Liver (tissue), 9 donors: ENCODE data around the gene SHH. TPM values are rescaled to one million over a fixed set of nuclear protein-coding genes. Genes with fewer than 3 reads are reported as not detected.

Source experiments
- DNase-seq: peaks from one replicate; pipeline ENCODE4 v3.0.0-alpha.2; 2017; ENCODE audit warnings: low spot score
- H3K27ac ChIP-seq, 2 donors: one replicate each; pipeline ENCODE4 v1.7.0; 2013; ENCODE audit warnings: inconsistent platforms in 2 of 2, low read length in 2 of 2, control low read depth in 1 of 2, low read depth in 1 of 2, mild to moderate bottlenecking in 1 of 2
- H3K27me3 ChIP-seq, 4 donors: one replicate each; pipeline versions ENCODE4 v1.6.1 to v1.7.0; 2013; ENCODE audit warnings: low read length in 3 of 4, inconsistent platforms in 1 of 4, mild to moderate bottlenecking in 1 of 4, moderate library complexity in 1 of 4; ENCODE audit not compliant: control insufficient read depth in 4 of 4, insufficient read depth in 4 of 4
- H3K36me3 ChIP-seq, 4 donors: one replicate each; pipeline versions ENCODE4 v1.6.1 to v1.7.0; 2013; ENCODE audit warnings: low read length in 3 of 4, mild to moderate bottlenecking in 3 of 4, low read depth in 1 of 4, moderate library complexity in 1 of 4; ENCODE audit not compliant: control insufficient read depth in 4 of 4, insufficient read depth in 3 of 4
- H3K4me1 ChIP-seq, 4 donors: one replicate each; pipeline versions ENCODE4 v1.6.1 to v1.7.0; 2013; ENCODE audit warnings: low read length in 3 of 4, mild to moderate bottlenecking in 3 of 4, moderate library complexity in 1 of 4; ENCODE audit not compliant: control insufficient read depth in 4 of 4, insufficient read depth in 4 of 4
- H3K4me3 ChIP-seq, 3 donors: one replicate each; pipeline versions ENCODE4 v1.6.1 to v1.7.0; 2013; ENCODE audit warnings: low read length in 3 of 3, control low read depth in 1 of 3, low read depth in 1 of 3, mild to moderate bottlenecking in 1 of 3
- H3K9ac ChIP-seq, 2 donors: one replicate each; pipeline ENCODE4 v1.7.0; 2013; ENCODE audit warnings: low read length in 2 of 2, mild to moderate bottlenecking in 2 of 2, moderate library complexity in 2 of 2, control low read depth in 1 of 2, low read depth in 1 of 2
- H3K9me3 ChIP-seq, 4 donors: one replicate each; pipeline versions ENCODE4 v1.6.1 to v1.7.0; 2013; ENCODE audit warnings: low read length in 3 of 4; ENCODE audit not compliant: control insufficient read depth in 4 of 4
- EGR1 ChIP-seq, 2 donors: IDR thresholded peaks; 2 replicates each; pipeline ENCODE4 v1.6.1; 2016 to 2018; ENCODE audit warnings: antibody characterized with exemption in 2 of 2, low read depth in 2 of 2
- FOXA1 ChIP-seq: IDR thresholded peaks from 2 replicates; pipeline ENCODE4 v1.6.1; 2016; ENCODE audit warnings: antibody characterized with exemption
- FOXA2 ChIP-seq: IDR thresholded peaks from 2 replicates; pipeline ENCODE4 v1.6.1; 2016; ENCODE audit warnings: antibody characterized with exemption
- GABPA ChIP-seq, 2 donors: IDR thresholded peaks in 1 of 2; conservative IDR thresholded peaks in 1 of 2; 2 replicates each; pipeline ENCODE4 v1.6.1; 2016; ENCODE audit warnings: antibody characterized with exemption in 2 of 2, mild to moderate bottlenecking in 1 of 2, moderate library complexity in 1 of 2
- HNF4A ChIP-seq, 2 donors: conservative IDR thresholded peaks; 2 replicates each; pipeline ENCODE4 v1.6.1; 2016; ENCODE audit warnings: antibody characterized with exemption in 2 of 2, mild to moderate bottlenecking in 2 of 2
- HNF4G ChIP-seq: IDR thresholded peaks from 2 replicates; pipeline ENCODE4 v1.6.1; 2016; ENCODE audit warnings: antibody characterized with exemption
- JUND ChIP-seq, 2 donors: IDR thresholded peaks; 2 replicates each; pipeline ENCODE4 v1.6.1; 2016; ENCODE audit warnings: antibody characterized with exemption in 2 of 2
- NR2F2 ChIP-seq: IDR thresholded peaks from 2 replicates; pipeline ENCODE4 v1.6.1; 2016; ENCODE audit warnings: antibody characterized with exemption
- RAD21 ChIP-seq, 2 donors: IDR thresholded peaks; 2 replicates each; pipeline ENCODE4 v1.6.1; 2016; ENCODE audit warnings: antibody characterized with exemption in 2 of 2, mild to moderate bottlenecking in 2 of 2
- RXRA ChIP-seq, 2 donors: IDR thresholded peaks; 2 replicates each; pipeline ENCODE4 v1.6.1; 2017 to 2018; ENCODE audit warnings: antibody characterized with exemption in 2 of 2, mild to moderate bottlenecking in 1 of 2
- SP1 ChIP-seq: IDR thresholded peaks from 2 replicates; pipeline ENCODE4 v1.6.1; 2018; ENCODE audit warnings: antibody characterized with exemption, mild to moderate bottlenecking
- TAF1 ChIP-seq: conservative IDR thresholded peaks from 2 replicates; pipeline ENCODE4 v1.6.1; 2016; ENCODE audit warnings: antibody characterized with exemption, mild to moderate bottlenecking
- WGBS: extraction: QIAGEN DNeasy Blood & Tissue Kit; methylation state at CpG from one replicate; pipeline ENCODE4 v1.1.7; 2013; 5-methylcytosine and 5-hydroxymethylcytosine counted together
- polyA plus RNA-seq, 2 donors: library from polyadenylated mRNA; stranded (reverse) in 1 of 2; unstranded in 1 of 2; fragments of 200-250 nt in 1 of 2; fragments of >200 nt in 1 of 2; fragmentation: Nextera tagmentation in 1 of 2; extraction: Ambion mirVana in 1 of 2; gene quantifications; one replicate each; pipeline versions ENCODE4 v1.2.1 to v1.2.3, GENCODE V29; 2013 to 2015
- total RNA-seq, 2 donors: library from RNA; depleted of rRNA; stranded (reverse); fragments of >200 nt; gene quantifications; one replicate each; pipeline ENCODE4 v1.2.3, GENCODE V29; 2014
- TF ChIP-seq, protein P1 (sequence below): IDR thresholded peaks from 2 replicates; pipeline ENCODE4 v1.6.1; 2016; ENCODE audit warnings: antibody characterized with exemption
- TF ChIP-seq, protein P2 (sequence below): IDR thresholded peaks from 2 replicates; pipeline ENCODE4 v1.6.1; 2016; ENCODE audit warnings: antibody characterized with exemption
- TF ChIP-seq, protein P3 (sequence below): fragments of 150-350 bp; IDR thresholded peaks from 2 replicates; pipeline ENCODE4 v1.5.1; 2017; ENCODE audit warnings: improper control_type of control experiment, low read depth, low read length; ENCODE audit not compliant: missing input control
- TF ChIP-seq, protein P4 (sequence below): IDR thresholded peaks from 2 replicates; pipeline ENCODE4 v1.6.1; 2016; ENCODE audit warnings: antibody characterized with exemption
- donor health status: healthy.
- donor health status: healthy.
- donor health status: healthy.
- donor health status: healthy.
- donor health status: healthy.

The SHH gene
- total and polyA plus RNA-seq, 4 donors: 3.9 to 10.0 (median 5.2) TPM

DNA sequence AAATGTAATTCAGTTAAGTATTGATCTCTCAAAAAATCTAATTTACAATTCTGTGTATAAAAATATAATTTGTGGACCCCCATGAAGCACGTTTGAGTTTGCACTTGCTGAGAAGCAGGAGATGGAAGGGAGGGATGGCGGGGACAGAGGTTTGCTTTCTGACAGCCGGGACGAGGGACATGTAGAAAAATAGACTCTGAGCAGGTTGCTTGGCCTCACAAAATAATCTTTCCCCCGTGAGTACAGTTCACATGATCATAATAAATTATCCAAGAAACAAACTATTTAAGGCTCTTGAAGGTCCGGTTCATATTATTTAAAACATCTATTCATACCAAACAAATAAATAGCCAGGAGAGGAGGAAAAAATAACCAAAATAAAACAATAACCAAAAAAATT, 10.0 kb downstream of the SHH start:
- no peak for DNase-seq

DNA sequence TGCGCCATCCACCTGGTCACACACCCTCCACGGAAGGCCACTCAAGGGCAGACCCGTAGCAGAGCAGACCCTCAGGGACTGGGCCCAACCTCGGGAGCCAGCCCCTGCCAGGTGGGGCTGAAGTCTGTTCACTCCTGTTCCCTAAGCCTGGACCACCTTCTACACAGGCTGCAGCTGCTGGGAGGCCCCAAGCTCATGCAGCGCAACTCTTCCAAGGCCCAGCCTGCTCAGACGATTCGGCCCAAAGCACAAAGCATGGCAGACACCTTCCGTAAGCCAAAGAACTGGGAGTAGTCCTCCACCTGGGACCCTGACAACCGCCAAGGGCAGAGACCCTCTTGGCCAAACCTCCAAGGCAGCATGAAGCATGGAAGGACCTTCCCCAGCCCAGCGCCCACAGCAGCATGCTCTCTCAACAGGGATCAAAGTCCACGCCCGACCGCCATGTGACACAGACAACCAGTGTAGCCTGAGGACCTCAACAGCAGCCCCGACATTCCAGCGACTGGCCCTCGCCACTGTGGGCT, 11.5 kb downstream of the SHH start:
- Histone ChIP-seq H3K9ac (no peak overlapping the region), H3K27me3 (no peaks in the 10 kb centered on the region)
- 77% methylated on average over 16 of the region's 16 CpGs for WGBS

More for the DNA sequence above, 10.0 kb downstream of the SHH start:
- 73% methylated on average over 6 of the region's 6 CpGs for WGBS
- H3K27me3 ChIP-seq: no peaks in the 10 kb centered on the region
- H3K4me3 ChIP-seq: no peak overlapping the region
- H3K27ac ChIP-seq: no peak overlapping the region
- no peak overlapping the region for H3K9ac ChIP-seq
- no peaks in the 10 kb centered on the region for H3K9me3 ChIP-seq
- TF ChIP-seq, protein P1, sequence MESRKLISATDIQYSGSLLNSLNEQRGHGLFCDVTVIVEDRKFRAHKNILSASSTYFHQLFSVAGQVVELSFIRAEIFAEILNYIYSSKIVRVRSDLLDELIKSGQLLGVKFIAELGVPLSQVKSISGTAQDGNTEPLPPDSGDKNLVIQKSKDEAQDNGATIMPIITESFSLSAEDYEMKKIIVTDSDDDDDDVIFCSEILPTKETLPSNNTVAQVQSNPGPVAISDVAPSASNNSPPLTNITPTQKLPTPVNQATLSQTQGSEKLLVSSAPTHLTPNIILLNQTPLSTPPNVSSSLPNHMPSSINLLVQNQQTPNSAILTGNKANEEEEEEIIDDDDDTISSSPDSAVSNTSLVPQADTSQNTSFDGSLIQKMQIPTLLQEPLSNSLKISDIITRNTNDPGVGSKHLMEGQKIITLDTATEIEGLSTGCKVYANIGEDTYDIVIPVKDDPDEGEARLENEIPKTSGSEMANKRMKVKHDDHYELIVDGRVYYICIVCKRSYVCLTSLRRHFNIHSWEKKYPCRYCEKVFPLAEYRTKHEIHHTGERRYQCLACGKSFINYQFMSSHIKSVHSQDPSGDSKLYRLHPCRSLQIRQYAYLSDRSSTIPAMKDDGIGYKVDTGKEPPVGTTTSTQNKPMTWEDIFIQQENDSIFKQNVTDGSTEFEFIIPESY: no peak
- TF ChIP-seq HNF4A (conservative IDR thresholded peaks at IDR 0.05): no peak
- no peak for TF ChIP-seq TAF1
- TF ChIP-seq, protein P2, sequence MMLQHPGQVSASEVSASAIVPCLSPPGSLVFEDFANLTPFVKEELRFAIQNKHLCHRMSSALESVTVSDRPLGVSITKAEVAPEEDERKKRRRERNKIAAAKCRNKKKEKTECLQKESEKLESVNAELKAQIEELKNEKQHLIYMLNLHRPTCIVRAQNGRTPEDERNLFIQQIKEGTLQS: no peak
- TF ChIP-seq NR2F2: no peak
- no peak for TF ChIP-seq JUND (IDR thresholded peaks at IDR 0.05)
- TF ChIP-seq RAD21 (IDR thresholded peaks at IDR 0.05): no peak
- TF ChIP-seq RXRA (IDR thresholded peaks at IDR 0.05): no peak
- peaks cover 0 to 6% (median 2%) of the 10 kb centered on the region in 4 donors for H3K36me3 ChIP-seq
- H3K4me1 ChIP-seq: peaks cover 2 to 39% (median 6%) of the 10 kb centered on the region in 4 donors

DNA sequence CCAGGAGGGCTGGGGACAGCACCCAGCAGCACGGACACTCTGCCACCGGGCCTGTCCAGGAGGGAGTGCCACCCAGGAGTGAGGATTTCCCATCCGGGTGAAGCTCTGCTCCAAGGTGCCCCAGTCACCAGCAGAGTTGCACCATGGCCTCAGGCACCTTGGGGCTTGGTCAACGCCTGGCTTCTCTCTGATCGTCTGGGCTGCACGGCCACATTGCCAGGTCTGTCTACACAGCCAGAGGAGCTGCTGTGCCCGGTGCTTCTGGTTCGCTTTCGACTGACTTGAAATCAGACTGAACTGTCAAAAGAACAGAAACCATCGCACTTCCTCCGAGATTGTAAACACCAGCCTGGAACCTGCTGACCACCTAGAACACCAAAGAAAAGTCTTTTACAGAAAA, 12.0 kb downstream of the SHH start:
- Histone ChIP-seq H3K9ac (no peak overlapping the region), H3K4me1 (peaks cover 2 to 28% (median 10%) of the 10 kb centered on the region in 4 donors), H3K36me3 (peaks cover 0 to 3% (median under 1%) of the 10 kb centered on the region in 4 donors), H3K27me3 (no peaks in the 10 kb centered on the region), H3K9me3 (no peaks in the 10 kb centered on the region), H3K27ac (no peak overlapping the region), H3K4me3 (no peak overlapping the region)
- DNase-seq: no peak
- WGBS: 93% methylated on average over 11 of the region's 11 CpGs
- no peak for TF ChIP-seq SP1
- no peak for TF ChIP-seq GABPA (IDR thresholded peaks at IDR 0.05 in 1 of 2, conservative IDR thresholded peaks at IDR 0.05 in 1 of 2)
- no peak for TF ChIP-seq HNF4A (conservative IDR thresholded peaks at IDR 0.05)
- no peak for TF ChIP-seq TAF1
- TF ChIP-seq, protein P3, sequence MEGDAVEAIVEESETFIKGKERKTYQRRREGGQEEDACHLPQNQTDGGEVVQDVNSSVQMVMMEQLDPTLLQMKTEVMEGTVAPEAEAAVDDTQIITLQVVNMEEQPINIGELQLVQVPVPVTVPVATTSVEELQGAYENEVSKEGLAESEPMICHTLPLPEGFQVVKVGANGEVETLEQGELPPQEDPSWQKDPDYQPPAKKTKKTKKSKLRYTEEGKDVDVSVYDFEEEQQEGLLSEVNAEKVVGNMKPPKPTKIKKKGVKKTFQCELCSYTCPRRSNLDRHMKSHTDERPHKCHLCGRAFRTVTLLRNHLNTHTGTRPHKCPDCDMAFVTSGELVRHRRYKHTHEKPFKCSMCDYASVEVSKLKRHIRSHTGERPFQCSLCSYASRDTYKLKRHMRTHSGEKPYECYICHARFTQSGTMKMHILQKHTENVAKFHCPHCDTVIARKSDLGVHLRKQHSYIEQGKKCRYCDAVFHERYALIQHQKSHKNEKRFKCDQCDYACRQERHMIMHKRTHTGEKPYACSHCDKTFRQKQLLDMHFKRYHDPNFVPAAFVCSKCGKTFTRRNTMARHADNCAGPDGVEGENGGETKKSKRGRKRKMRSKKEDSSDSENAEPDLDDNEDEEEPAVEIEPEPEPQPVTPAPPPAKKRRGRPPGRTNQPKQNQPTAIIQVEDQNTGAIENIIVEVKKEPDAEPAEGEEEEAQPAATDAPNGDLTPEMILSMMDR: no peak
- TF ChIP-seq RXRA (IDR thresholded peaks at IDR 0.05): no peak
- no peak for TF ChIP-seq HNF4G
- TF ChIP-seq, protein P1: no peak
- no peak for TF ChIP-seq FOXA1
- TF ChIP-seq, protein P4, sequence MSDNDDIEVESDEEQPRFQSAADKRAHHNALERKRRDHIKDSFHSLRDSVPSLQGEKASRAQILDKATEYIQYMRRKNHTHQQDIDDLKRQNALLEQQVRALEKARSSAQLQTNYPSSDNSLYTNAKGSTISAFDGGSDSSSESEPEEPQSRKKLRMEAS: no peak
- no peak for TF ChIP-seq RAD21 (IDR thresholded peaks at IDR 0.05)
- TF ChIP-seq, protein P2: no peak
- TF ChIP-seq FOXA2: no peak
- no peak for TF ChIP-seq EGR1 (IDR thresholded peaks at IDR 0.05; ENCODE audit: low read depth in 2 of 2)

More for the DNA sequence above, 11.5 kb downstream of the SHH start:
- H3K36me3 ChIP-seq: peaks cover 0 to 3% (median under 1%) of the 10 kb centered on the region in 4 donors
- no peak overlapping the region for H3K4me3 ChIP-seq
- no peaks in the 10 kb centered on the region for H3K9me3 ChIP-seq
- H3K27ac ChIP-seq: no peak overlapping the region
- peaks cover 2 to 33% (median 10%) of the 10 kb centered on the region in 4 donors for H3K4me1 ChIP-seq
- TF ChIP-seq HNF4A (conservative IDR thresholded peaks at IDR 0.05) (peak; percentile 75 to 81), HNF4G (peak; percentile 25)
- TF ChIP-seq, protein P3: no peak
- no peak for DNase-seq
